Panc1 (cell line): Measurements from ENCODE around the gene FAM120B.

ENCODE experiments used
- CTCF ChIP-seq: fragments of 450-650 bp; IDR thresholded peaks from 2 replicates; pipeline ENCODE4 v1.5.1; 2017; ENCODE audit warnings: mild to moderate bottlenecking
- POLR2AphosphoS5 ChIP-seq: IDR thresholded peaks from 2 replicates; pipeline ENCODE4 v1.6.1; 2012; ENCODE audit warnings: mild to moderate bottlenecking, low read depth, low read length, moderate library complexity

GRCh38 chr6:170369403-170369802 lies 62.8 kb downstream of the FAM120B start:
- TF ChIP-seq CTCF: no peak
- TF ChIP-seq POLR2AphosphoS5: no peak
